Measurements from ENCODE around the gene OLAH. TPM values are rescaled to one million over a fixed set of nuclear protein-coding genes. Genes with fewer than 3 reads are reported as not detected.
A peak's percentile ranks its signal among the peaks of the same experiment; 100 is the strongest.

Gene OLAH
- total RNA-seq, 1 experiment from 2014 or later = not detected

- ChIA-PET CTCF (no interaction called here), POLR2A (ENCODE audit: unreplicated experiment) (no interaction called here)
- BruUV-seq (replicated peaks) = TSS peak; percentile 56
- H3K27ac ChIP-seq (ENCODE audit: low read length) = peak overlapping the region; percentile 94
- peak overlapping the region; percentile 84 for H2AFZ ChIP-seq (ENCODE audit: low read length)
- no peaks in the 10 kb centered on the region for H3K9me3 ChIP-seq (ENCODE audit: low read length)
- peaks cover 43% of the 10 kb centered on the region for H3K79me2 ChIP-seq (ENCODE audit: low read length)
- TF ChIP-seq CTCF (conservative IDR thresholded peaks at IDR 0.05; ENCODE audit: low read depth, low read length) = no peak
- no peak for TF ChIP-seq EZH2 (IDR thresholded peaks at IDR 0.05; ENCODE audit: low read length, unreplicated experiment)
- TF ChIP-seq EZH2phosphoT487 (IDR thresholded peaks at IDR 0.05; ENCODE audit: borderline replicate concordance, low read length) = no peak
- no peaks in the 10 kb centered on the region for H3K36me3 ChIP-seq (ENCODE audit: low read depth, low read length)
- peak overlapping the region; percentile 94 for H3K4me3 ChIP-seq (ENCODE audit: low read length)
- no peaks in the 10 kb centered on the region for H3K27me3 ChIP-seq (ENCODE audit: low read length)
- intact Hi-C loops (cut with micrococcal nuclease) = loop anchor here (1.0 kb wide), 2 partner anchors 8 to 142 kb away; partner anchors contain the start of genes ACBD7 and DCLRE1C
- H3K9me2 ChIP-seq (replicated peaks; ENCODE audit: low read length) = no peaks in the 10 kb centered on the region
- peaks cover 3% of the 10 kb centered on the region; the same call in 1 of the 2 replicates for H4K20me1 ChIP-seq (ENCODE audit: low read length)
- H3K4me2 ChIP-seq (ENCODE audit: low read length) = peak overlapping the region; percentile 93
- H3F3A ChIP-seq (ENCODE audit: low read length, unreplicated experiment) = no peaks in the 10 kb centered on the region
- ATAC-seq = peak; percentile 8
- DNase-seq = no peak
- H3K9ac ChIP-seq (ENCODE audit: low read length) = peak overlapping the region; percentile 98; the same call in 1 of the 2 replicates
- H3K4me1 ChIP-seq (ENCODE audit: insufficient read depth, low read length) = no peaks in the 10 kb centered on the region; the same call in 1 of the 2 replicates
Observed at GRCh38 chr10:15096661-15097010, 52.9 kb downstream of the OLAH start.

- Histone ChIP-seq H3F3A (ENCODE audit: low read length, unreplicated experiment) (no peaks in the 10 kb centered on the region), H3K9ac (ENCODE audit: low read length) (peak within 1 kb of the TSS; percentile 98), H3K9me2 (replicated peaks; ENCODE audit: low read length) (no peaks in the 10 kb centered on the region), H3K27me3 (ENCODE audit: low read length) (no peaks in the 10 kb centered on the region), H3K36me3 (ENCODE audit: low read depth, low read length) (no peaks in the 10 kb centered on the region), H3K79me2 (ENCODE audit: low read length) (peaks cover 44% of the 10 kb centered on the region), H3K27ac (ENCODE audit: low read length) (peak within 1 kb of the TSS; percentile 94), H3K4me3 (ENCODE audit: low read length) (peak within 1 kb of the TSS; percentile 94), H3K4me1 (ENCODE audit: insufficient read depth, low read length) (no peaks in the 10 kb centered on the region; the same call in 1 of the 2 replicates), H3K9me3 (ENCODE audit: low read length) (no peaks in the 10 kb centered on the region), H3K4me2 (ENCODE audit: low read length) (peak within 1 kb of the TSS; percentile 93), H2AFZ (ENCODE audit: low read length) (peak within 1 kb of the TSS; percentile 84), H4K20me1 (ENCODE audit: low read length) (peaks cover 3% of the 10 kb centered on the region; the same call in 1 of the 2 replicates)
- DNase-seq (peak; percentile 85), ATAC-seq (peak; percentile 85)
- TF ChIP-seq EZH2 (IDR thresholded peaks at IDR 0.05; ENCODE audit: low read length, unreplicated experiment) (no peak), EZH2phosphoT487 (IDR thresholded peaks at IDR 0.05; ENCODE audit: borderline replicate concordance, low read length) (no peak), CTCF (conservative IDR thresholded peaks at IDR 0.05; ENCODE audit: low read depth, low read length) (no peak)
- intact Hi-C loops (cut with micrococcal nuclease) = loop anchor here (1.0 kb wide), 1 partner anchor 9 kb away; the partner anchor contains the start of gene ACBD7
- ChIA-PET POLR2A (ENCODE audit: unreplicated experiment) (interaction anchor here (0.5 to 1.0 kb wide), 2 partner anchors 20 to 26 kb away, joined by 3 to 13 read pairs; no protein-coding TSS in a partner anchor), CTCF (no interaction called here)
- no TSS peak for BruUV-seq (replicated peaks)
Observed at GRCh38 chr10:15097011-15097812, 53.5 kb downstream of the OLAH start, which contains the start of gene RPP38. RPP38 (plus strand) TSS chr10:15097355; CDS start chr10:15103315, 5,960 bp downstream.

All from PC-3 (cell line).